Right atrium auricular region (tissue), 2 donors: ENCODE data around the gene GLT8D2. TPM values are rescaled to one million over a fixed set of nuclear protein-coding genes. Genes with fewer than 3 reads are reported as not detected.

Source experiments
- DNase-seq: peaks from one replicate; pipeline ENCODE4 v3.0.0-alpha.2; 2019; ENCODE audit warnings: low spot score
- H3K27ac ChIP-seq, 2 donors: fragments of 200-600 bp; sonication (generic); 1 replicate in 1 of 2; 2 replicates in 1 of 2; pipeline ENCODE4 v1.5.1; 2016 to 2019
- H3K27me3 ChIP-seq, 2 donors: fragments of 200-600 bp; sonication (generic); one replicate each; pipeline versions ENCODE4 v1.5.1 to v1.6.0; 2017 to 2019
- H3K36me3 ChIP-seq: fragments of 200-600 bp; sonication (generic); one replicate; pipeline ENCODE4 v1.5.1; 2016
- H3K4me1 ChIP-seq, 2 donors: fragments of 200-600 bp; sonication (generic); one replicate each; pipeline versions ENCODE4 v1.5.1 to v1.6.0; 2017 to 2019
- H3K4me3 ChIP-seq, 2 donors: fragments of 200-600 bp; sonication (generic); 1 replicate in 1 of 2; 2 replicates in 1 of 2; pipeline ENCODE4 v1.5.1; 2017 to 2019; ENCODE audit warnings: mild to moderate bottlenecking in 1 of 2, moderate library complexity in 1 of 2
- H3K9me3 ChIP-seq, 2 donors: fragments of 200-600 bp; sonication (generic); one replicate each; pipeline ENCODE4 v1.5.1; 2019
- total RNA-seq, 2 donors: library from RNA; depleted of rRNA; stranded (reverse); fragments of >200 nt; gene quantifications; one replicate each; pipeline ENCODE4 v1.1.0, GENCODE V29; 2016
- TF ChIP-seq, protein P1 (sequence below), 2 donors: fragments of 200-600 bp; sonication (generic); IDR thresholded peaks; one replicate each; pipeline ENCODE4 v1.5.1; 2019; ENCODE audit warnings: antibody characterized with exemption in 2 of 2

GLT8D2 gene
- total RNA-seq, 2 donors from 2014 or later = 5.6 to 9.9 TPM

DNA sequence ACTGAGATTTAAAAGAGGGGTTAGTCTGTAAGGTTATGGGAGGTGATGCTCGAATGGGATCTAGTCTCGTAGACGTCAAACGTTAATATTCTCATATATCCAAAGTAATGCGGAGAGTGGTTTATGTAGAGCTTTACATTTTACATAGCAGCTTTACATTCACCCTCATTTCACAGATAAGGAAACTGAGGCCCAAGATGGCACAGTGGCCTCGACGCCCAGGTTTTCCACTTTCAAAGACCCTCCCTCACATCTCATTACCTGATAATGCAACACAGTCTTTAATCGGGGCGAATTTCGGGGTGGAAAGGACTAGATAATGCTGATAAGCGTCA lies 84.8 kb downstream of the GLT8D2 start:
- no peak for DNase-seq
- Histone ChIP-seq H3K4me3 (peak overlapping the region; percentile 88 to 96), H3K27ac (peak overlapping the region; percentile 97 to 98), H3K4me1 (peaks cover 0 to 44% of the 10 kb centered on the region in 2 donors), H3K9me3 (no peaks in the 10 kb centered on the region), H3K27me3 (no peaks in the 10 kb centered on the region), H3K36me3 (no peaks in the 10 kb centered on the region)
- TF ChIP-seq, protein P1, sequence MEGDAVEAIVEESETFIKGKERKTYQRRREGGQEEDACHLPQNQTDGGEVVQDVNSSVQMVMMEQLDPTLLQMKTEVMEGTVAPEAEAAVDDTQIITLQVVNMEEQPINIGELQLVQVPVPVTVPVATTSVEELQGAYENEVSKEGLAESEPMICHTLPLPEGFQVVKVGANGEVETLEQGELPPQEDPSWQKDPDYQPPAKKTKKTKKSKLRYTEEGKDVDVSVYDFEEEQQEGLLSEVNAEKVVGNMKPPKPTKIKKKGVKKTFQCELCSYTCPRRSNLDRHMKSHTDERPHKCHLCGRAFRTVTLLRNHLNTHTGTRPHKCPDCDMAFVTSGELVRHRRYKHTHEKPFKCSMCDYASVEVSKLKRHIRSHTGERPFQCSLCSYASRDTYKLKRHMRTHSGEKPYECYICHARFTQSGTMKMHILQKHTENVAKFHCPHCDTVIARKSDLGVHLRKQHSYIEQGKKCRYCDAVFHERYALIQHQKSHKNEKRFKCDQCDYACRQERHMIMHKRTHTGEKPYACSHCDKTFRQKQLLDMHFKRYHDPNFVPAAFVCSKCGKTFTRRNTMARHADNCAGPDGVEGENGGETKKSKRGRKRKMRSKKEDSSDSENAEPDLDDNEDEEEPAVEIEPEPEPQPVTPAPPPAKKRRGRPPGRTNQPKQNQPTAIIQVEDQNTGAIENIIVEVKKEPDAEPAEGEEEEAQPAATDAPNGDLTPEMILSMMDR (IDR thresholded peaks at IDR 0.05) = no peak

DNA sequence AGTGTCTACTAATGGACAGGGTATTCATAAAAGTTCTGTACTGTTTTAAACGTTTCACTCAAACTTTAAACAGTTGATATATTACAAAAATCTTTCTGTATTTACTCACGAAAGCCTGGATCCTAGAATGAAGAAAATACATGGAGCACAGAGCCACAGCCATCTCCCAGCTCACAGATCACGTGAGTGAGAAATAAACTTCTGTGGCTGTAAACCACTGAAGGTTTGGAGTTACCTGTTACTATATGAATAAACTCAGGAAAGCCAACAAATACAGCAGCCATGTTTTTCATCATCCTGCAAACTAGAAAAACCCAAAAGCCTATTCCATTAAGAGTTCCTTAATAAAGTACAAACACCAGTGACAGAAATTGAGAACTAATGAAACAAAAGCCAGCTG lies 85.2 kb downstream of the GLT8D2 start:
- Histone ChIP-seq H3K4me3 (peak overlapping the region; percentile 88 to 96), H3K27ac (peak overlapping the region; percentile 97 to 98), H3K4me1 (peaks cover 0 to 40% of the 10 kb centered on the region in 2 donors), H3K36me3 (no peaks in the 10 kb centered on the region), H3K9me3 (no peaks in the 10 kb centered on the region), H3K27me3 (no peaks in the 10 kb centered on the region)
- DNase-seq = no peak
- TF ChIP-seq, protein P1 (IDR thresholded peaks at IDR 0.05) = no peak

DNA sequence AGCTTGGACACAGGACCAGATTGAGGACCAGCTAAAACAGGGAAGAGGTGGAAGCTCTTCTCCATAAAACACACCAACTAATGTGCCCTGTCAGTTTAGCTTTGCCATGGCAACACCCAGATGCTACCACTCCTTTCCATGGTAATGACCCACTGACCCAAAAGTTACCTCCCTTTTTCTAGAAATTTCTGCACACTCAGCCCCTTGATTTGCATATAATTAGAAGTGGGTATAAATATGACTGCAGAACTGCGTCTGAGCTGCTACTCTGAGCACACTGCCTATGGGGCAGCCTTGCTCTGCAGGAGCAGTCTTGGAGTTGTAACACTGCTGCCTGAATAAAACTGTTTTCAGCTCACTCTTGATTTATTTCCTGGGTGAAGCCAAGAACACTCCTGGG lies 87.5 kb downstream of the GLT8D2 start:
- Histone ChIP-seq H3K36me3 (no peaks in the 10 kb centered on the region), H3K9me3 (no peaks in the 10 kb centered on the region), H3K4me1 (peaks cover 0 to 30% of the 10 kb centered on the region in 2 donors), H3K27ac (no peak overlapping the region), H3K4me3 (no peak overlapping the region), H3K27me3 (no peaks in the 10 kb centered on the region)
- DNase-seq = no peak
- TF ChIP-seq, protein P1 (IDR thresholded peaks at IDR 0.05) = no peak

DNA sequence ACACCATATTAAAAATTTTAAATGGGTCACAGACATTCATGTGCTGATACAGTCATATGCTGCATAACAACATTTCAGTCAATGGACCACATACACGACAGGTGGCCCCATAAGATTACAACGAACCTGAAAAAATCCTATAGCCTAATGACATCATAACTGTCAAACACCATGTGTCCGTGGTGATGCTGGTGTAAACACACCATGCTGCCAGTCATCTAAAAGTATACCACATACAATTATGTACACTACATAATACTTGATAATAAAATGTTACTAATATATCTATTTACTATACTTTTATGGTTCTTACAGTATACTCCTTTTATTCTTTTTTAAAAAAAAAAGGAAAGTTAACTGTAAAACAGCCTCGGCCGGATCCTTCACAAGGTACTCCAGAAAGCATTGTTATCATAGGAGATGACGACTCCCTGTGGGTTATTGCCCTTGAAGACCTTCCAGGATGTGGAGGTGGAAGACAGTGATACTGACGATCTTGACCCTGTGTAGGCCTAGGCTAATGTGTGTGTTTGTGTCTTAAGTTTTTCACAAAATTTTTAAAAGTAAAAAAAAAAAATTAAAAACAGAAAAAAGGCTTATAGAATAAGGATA lies 89.3 kb downstream of the GLT8D2 start:
- no peaks in the 10 kb centered on the region for H3K36me3 ChIP-seq
- H3K4me1 ChIP-seq = peaks cover 0 to 29% of the 10 kb centered on the region in 2 donors
- H3K27ac ChIP-seq = no peak overlapping the region

DNA sequence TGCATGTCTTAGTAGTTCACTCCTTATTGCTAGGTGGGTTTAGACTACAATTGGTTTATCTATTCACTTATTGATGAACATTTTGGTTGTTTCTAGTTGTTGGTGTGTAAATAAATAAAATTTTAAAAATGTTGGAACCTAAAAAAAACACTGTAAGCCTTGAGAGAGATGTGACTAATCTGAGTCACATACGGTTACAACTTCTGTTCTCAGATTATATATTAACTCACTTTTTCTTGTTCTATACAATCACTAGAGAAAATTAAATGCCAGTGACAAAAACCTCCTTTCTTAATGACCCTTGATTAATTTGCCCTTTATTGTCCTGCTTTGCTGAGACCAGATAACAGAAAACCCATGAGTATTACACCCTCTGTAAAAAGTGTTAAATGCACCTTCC lies 91.4 kb downstream of the GLT8D2 start:
- Histone ChIP-seq H3K9me3 (no peaks in the 10 kb centered on the region), H3K4me1 (peaks cover 0 to 25% of the 10 kb centered on the region in 2 donors), H3K4me3 (no peak overlapping the region), H3K27me3 (no peaks in the 10 kb centered on the region), H3K36me3 (peaks cover 1% of the 10 kb centered on the region), H3K27ac (peak overlapping the region in 1 of 2 donors; percentile 51)
- no peak for DNase-seq
- TF ChIP-seq, protein P1 (IDR thresholded peaks at IDR 0.05) = no peak

More for the DNA sequence above, 89.3 kb downstream of the GLT8D2 start:
- TF ChIP-seq, protein P1 (IDR thresholded peaks at IDR 0.05) = no peak
- H3K4me3 ChIP-seq = no peak overlapping the region
- no peaks in the 10 kb centered on the region for H3K9me3 ChIP-seq
- no peak for DNase-seq
- H3K27me3 ChIP-seq = no peaks in the 10 kb centered on the region

DNA sequence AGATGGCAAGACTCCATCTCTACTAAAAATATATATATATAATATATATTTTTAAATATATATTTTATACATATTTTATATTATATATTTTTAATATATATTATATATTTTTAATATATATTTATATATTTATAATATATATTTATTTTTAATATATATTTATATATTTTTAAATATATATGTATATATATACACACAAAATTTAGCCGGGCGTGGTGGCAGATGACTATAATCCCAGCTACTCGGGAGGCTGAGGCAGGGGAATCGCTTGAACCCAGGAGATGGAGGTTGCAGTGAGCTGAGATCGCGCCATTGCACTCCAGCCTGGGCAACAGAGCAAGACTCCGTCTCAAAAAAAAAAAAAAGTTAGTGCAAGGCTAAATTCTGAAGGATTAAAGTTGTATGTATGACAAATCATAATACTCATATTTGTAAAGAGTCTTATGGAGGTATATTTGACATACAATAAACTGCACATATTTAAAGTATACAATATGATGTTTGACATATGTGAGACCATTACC lies 92.1 kb downstream of the GLT8D2 start:
- Histone ChIP-seq H3K4me1 (peaks cover 0 to 25% of the 10 kb centered on the region in 2 donors), H3K27me3 (no peaks in the 10 kb centered on the region), H3K9me3 (no peaks in the 10 kb centered on the region), H3K27ac (peak overlapping the region; percentile 94 to 95), H3K4me3 (peak overlapping the region; percentile 70 to 84), H3K36me3 (peaks cover 8% of the 10 kb centered on the region)
- TF ChIP-seq, protein P1 (IDR thresholded peaks at IDR 0.05) = no peak
- DNase-seq = no peak
